Urinary bladder (tissue), 4 donors: Measurements from ENCODE around the gene MYOM1. TPM values are rescaled to one million over a fixed set of nuclear protein-coding genes. Genes with fewer than 3 reads are reported as not detected.
"Not testable (repeated sequence)": the region's sequence is repeated elsewhere in the genome, so short reads cannot be mapped to it uniquely, and the experiment has no call there.

Source experiments
- DNase-seq: peaks from one replicate; pipeline ENCODE4 v3.0.0-alpha.2; 2015; ENCODE audit errors: extremely low spot score
- H3K27ac ChIP-seq: one replicate; pipeline ENCODE4 v1.5.1; 2013; ENCODE audit warnings: low read depth, mild to moderate bottlenecking, moderate library complexity
- H3K36me3 ChIP-seq: one replicate; pipeline ENCODE4 v1.6.1; 2013; ENCODE audit warnings: mild to moderate bottlenecking, moderate library complexity; ENCODE audit not compliant: insufficient read depth
- H3K4me1 ChIP-seq: one replicate; pipeline ENCODE4 v1.6.1; 2013; ENCODE audit warnings: mild to moderate bottlenecking, moderate library complexity; ENCODE audit not compliant: insufficient read depth
- H3K4me3 ChIP-seq: one replicate; pipeline ENCODE4 v1.5.1; 2013; ENCODE audit warnings: low read depth, low read length
- WGBS: extraction: QIAGEN DNeasy Blood & Tissue Kit; methylation state at CpG from one replicate; pipeline ENCODE4 v1.1.7; 2013; 5-methylcytosine and 5-hydroxymethylcytosine counted together
- polyA plus RNA-seq: library from polyadenylated mRNA; stranded (reverse); fragments of 200-250 nt; gene quantifications from one replicate; pipeline ENCODE4 v1.2.3, GENCODE V29; 2013
- small RNA-seq: library from RNA; depleted of rRNA; stranded (forward); fragments of <200 nt; gene quantifications from one replicate; pipeline ENCODE3, GENCODE V24; 2014
- total RNA-seq: library from RNA; depleted of rRNA; stranded (reverse); fragments of >200 nt; gene quantifications from one replicate; pipeline ENCODE4 v1.2.3, GENCODE V29; 2014
- donor health status: healthy with polysubstance abuse.
- donor health status: healthy.

The MYOM1 gene
- total and polyA plus RNA-seq, 2 donors: 14.9 to 41.9 TPM

DNA sequence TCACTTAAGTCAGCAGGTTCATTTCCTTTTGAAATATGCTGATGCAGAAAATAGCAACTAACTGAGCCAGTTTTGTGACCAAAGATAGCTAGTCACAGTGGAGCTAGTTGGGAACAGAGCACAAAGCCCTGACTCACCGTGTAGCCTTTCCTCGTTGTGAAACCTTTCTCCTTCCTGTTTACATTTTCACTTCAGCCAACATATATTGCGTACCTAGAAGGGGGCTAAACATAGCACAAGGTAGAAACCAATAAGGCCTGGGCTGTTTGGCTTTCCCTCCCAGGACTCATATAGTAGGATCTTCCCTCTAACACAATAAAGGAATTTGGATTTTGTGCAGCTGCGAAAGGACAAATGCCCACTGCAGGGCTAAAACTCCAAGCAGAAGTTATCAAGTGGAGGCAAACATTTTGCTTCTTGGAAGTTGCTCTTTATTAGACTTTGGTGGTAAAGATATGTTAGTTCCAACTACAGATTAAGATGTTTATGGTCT lies 182.3 kb downstream of the MYOM1 start:
- 45% methylated on average over 4 of the region's 4 CpGs for WGBS
- DNase-seq: no peak
- Histone ChIP-seq H3K4me1 (no peaks in the 10 kb centered on the region), H3K27ac (peak overlapping the region; percentile 87), H3K4me3 (no peak overlapping the region), H3K36me3 (no peaks in the 10 kb centered on the region)

DNA sequence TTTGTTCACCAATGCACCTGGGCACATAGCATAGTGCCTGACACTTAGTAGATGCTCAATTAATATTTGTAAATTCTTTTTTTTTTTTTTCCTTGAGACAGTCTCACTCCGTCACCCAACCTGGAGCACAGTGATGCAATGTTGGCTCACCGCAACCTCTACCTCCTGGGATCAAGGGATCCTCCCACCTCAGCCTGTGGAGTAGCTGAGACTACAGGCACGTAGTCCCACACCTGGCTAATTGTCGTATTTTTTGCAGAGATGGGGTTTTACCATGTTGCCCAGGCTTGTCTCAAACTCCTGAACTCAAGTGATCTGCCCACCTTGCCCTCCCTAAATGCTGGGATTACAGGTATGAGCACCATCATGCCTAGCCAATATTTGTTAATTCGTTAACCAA lies 183.7 kb downstream of the MYOM1 start:
- Histone ChIP-seq H3K4me1 (no peaks in the 10 kb centered on the region), H3K27ac (no peak overlapping the region), H3K4me3 (no peak overlapping the region), H3K36me3 (no peaks in the 10 kb centered on the region)
- WGBS: 94% methylated on average over 5 of the region's 5 CpGs
- DNase-seq: no peak

DNA sequence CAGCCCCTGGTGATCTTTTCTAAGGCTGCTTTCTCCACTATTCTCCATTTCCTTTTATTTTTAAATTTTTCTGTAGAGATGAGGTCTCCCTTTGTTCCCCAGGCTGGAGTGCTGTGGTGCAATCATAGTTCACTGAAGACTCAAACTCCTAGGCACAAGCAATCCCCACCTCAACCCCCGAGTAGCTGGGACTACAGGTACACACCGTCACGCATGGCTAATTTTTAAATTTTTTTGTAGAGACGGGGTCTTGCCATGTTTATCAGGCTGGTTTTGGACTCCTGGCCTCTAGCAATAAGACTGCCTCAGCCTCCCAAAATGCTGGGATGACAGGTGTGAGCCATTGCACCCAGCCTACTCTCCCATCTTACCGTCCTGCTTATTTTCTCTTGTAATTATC lies 184.1 kb downstream of the MYOM1 start:
- no peaks in the 10 kb centered on the region for H3K36me3 ChIP-seq
- no peak overlapping the region for H3K27ac ChIP-seq
- no peak for DNase-seq
- 97% methylated on average over 5 of the region's 5 CpGs for WGBS
- no peak overlapping the region for H3K4me3 ChIP-seq
- no peaks in the 10 kb centered on the region for H3K4me1 ChIP-seq

DNA sequence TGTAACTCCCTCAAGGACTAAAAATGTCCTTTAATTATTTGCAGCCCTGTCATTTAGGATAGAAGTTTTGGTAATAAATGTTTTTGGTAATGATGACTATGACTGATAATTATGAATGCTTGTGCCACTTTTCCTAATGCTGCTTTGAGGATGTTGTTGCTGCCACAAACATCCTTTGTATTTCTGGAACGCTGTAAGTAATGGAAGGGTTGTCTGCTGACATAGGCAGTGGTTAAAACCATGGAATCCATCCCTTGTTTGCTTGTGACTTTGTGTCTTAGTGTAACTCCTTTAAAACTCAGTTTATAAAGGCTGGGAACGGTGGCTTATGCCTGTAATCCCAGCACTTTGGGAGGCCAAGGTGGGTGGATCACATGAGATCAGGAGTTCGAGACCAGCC lies 187.0 kb downstream of the MYOM1 start:
- Histone ChIP-seq H3K36me3 (no peaks in the 10 kb centered on the region), H3K4me3 (no peak overlapping the region), H3K27ac (no peak overlapping the region), H3K4me1 (no peaks in the 10 kb centered on the region)
- 82% methylated on average over 3 of the region's 3 CpGs for WGBS
- DNase-seq: no peak

DNA sequence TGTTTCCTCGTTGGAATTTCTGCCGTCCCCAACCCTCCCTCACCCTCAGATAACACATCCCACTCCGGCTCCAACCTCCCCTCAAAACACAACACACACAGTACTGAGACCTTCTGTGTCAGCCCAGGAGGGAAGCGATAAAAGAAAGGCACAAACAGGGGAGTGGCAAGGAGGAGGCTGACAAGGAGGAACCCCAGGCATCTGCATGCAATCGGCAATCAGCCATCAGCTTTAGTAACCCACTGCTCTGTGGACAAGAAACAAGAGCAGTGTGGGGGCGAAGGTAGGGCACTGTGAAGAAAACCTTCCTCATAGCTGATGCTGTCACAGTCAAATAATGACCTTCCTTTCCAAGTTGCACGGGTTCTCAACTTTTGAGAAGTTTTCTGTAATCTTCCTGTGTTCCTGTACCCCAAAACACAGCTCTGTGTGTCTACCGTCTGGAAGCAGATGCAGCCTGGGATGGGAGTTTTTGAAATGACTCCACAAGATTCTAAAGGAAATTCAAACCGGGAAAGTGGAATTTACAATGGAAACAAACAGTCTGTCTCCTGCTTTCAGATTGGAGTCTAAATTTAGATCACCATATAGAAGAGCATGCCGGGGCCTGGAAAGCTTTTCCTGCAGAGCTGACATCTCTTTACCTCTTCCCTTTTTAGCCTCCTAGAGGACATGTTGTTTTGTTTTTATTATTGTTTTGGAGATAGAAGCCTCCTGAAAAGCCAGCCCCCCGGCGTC lies 190.4 kb downstream of the MYOM1 start:
- Histone ChIP-seq H3K27ac (no peak overlapping the region), H3K4me3 (no peak overlapping the region)

DNA sequence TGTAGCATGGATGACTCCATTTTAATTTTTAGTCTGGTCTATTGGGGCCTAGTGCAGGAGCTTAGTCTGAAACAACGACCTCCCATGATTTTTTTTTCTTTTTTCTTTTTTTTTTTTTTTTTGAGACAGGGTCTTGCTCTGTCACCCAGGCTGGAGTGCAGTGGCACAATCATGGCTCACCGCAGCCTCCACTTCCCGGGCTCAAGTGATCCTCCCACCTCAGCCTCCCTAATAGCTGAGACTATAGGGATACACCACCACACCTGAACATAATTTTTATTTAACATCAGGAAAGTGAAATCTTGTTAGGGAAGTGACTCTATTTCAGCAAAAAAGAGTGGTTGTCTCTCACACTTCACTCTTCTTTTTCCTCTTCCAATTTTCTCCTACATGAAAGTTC lies 191.7 kb downstream of the MYOM1 start:
- H3K4me1 ChIP-seq, H3K36me3 ChIP-seq, H3K4me3 ChIP-seq, H3K27ac ChIP-seq, DNase-seq: not testable (repeated sequence)
- WGBS: 78% methylated on average over 3 of the region's 3 CpGs

More for the DNA sequence above, 190.4 kb downstream of the MYOM1 start:
- no peak for DNase-seq
- WGBS: 19% methylated on average over 12 of the region's 12 CpGs
- H3K36me3 ChIP-seq: no peaks in the 10 kb centered on the region
- no peaks in the 10 kb centered on the region for H3K4me1 ChIP-seq

DNA sequence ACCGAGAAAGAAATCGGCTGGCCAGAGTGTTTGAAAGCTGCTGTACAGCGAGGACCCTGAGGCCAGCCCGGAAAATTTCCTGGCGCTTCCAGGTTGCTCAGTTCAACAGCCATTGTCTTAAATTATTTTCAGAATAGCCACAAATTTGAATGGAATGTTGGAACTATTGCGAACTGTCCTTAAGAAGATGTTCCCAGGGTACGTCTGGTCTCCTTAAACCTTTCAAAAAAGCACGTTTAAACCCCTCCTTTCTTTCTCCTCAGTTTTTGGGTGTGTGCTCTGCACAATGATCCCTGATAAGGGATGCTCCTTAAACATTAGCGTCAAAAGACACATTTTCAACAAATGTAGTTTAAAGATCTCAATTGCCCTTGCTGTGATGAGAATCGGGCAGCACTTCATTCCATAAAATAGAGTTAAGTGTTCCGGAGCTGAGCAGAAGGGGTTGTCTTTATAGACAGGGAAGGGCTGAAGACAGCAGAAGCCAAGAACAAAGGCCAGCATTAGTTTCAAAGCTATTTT lies 192.3 kb downstream of the MYOM1 start:
- no peak overlapping the region for H3K27ac ChIP-seq
- no peak overlapping the region for H3K4me3 ChIP-seq
- DNase-seq: no peak
- H3K4me1 ChIP-seq: no peaks in the 10 kb centered on the region
- H3K36me3 ChIP-seq: no peaks in the 10 kb centered on the region
- WGBS: 36% methylated on average over 11 of the region's 11 CpGs

DNA sequence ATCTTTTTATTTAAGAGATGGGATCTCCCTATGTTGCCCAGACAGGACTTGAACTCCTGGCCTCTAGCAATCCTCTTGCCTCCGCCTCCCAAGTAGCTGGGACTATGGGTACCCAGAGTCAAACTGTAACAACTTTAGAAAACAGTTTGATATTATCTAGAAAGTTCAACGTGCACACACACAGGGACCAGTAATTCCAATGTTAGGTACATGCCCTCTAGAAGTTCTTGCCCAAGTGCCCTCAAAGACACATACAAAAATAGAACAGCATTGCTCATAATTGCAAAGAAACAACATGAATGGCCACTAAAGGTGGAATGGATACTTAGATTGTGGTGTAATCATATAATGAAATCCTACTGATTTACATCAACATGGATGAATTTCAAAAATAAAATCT lies 194.2 kb downstream of the MYOM1 start:
- H3K4me3 ChIP-seq: no peak overlapping the region
- WGBS: 92% methylated on average over 2 of the region's 2 CpGs
- H3K36me3 ChIP-seq: no peaks in the 10 kb centered on the region
- H3K4me1 ChIP-seq: no peaks in the 10 kb centered on the region
- no peak overlapping the region for H3K27ac ChIP-seq
- DNase-seq: no peak

DNA sequence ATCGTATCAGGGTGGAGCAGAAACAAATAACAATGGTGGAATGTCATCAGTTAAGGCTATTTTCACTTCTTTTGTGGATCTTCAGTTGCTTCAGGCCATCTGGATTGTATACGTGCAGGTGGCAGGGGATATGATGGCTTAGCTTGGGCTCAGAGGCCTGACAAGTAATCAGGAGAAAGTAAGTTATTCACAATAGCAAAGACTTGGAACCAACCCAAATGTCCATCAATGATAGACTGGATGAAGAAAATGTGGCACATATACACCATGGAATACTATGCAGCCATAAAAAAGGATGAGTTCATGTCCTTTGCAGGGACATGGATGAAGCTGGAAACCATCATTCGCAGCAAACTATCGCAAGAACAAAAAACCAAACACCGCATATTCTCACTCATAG lies 196.2 kb downstream of the MYOM1 start:
- H3K4me1 ChIP-seq, H3K4me3 ChIP-seq, DNase-seq, H3K36me3 ChIP-seq, H3K27ac ChIP-seq: not testable (repeated sequence)
- WGBS: 93% methylated on average over 5 of the region's 5 CpGs

Small RNA genes lying within 50 kb of the gene (small RNA-seq; reads per million reads assigned to genes)
- gene RF00156 (not detected), gene RNU7-25P (not detected)

Other genes starting within 250 kb of the MYOM1 start
- 32.2 TPM for gene LPIN2, start 206.8 kb downstream of the MYOM1 start, total RNA-seq
- gene LPIN2, start 206.8 kb downstream of the MYOM1 start, polyA plus RNA-seq: 17.6 TPM
- gene MYL12A, start 27.8 kb upstream of the MYOM1 start, total RNA-seq: 360 TPM
- 305 TPM for gene MYL12A, start 27.8 kb upstream of the MYOM1 start, polyA plus RNA-seq
- 264 TPM for gene MYL12B, start 42.2 kb upstream of the MYOM1 start, total RNA-seq
- gene MYL12B, start 42.2 kb upstream of the MYOM1 start, polyA plus RNA-seq: 320 TPM
- gene TGIF1, start 230.2 kb upstream of the MYOM1 start, total RNA-seq: 82.6 TPM
- gene TGIF1, start 230.2 kb upstream of the MYOM1 start, polyA plus RNA-seq: 64.0 TPM